Skeletal muscle tissue (tissue), 4 donors: Measurements from ENCODE around the gene LATS2. TPM values are rescaled to one million over a fixed set of nuclear protein-coding genes. Genes with fewer than 3 reads are reported as not detected.

Experiments
- H3K27ac ChIP-seq: one replicate; pipeline ENCODE4 v1.7.0; 2013; ENCODE audit warnings: mild to moderate bottlenecking, low read depth, low read length, inconsistent platforms
- H3K27me3 ChIP-seq, 3 donors: one replicate each; pipeline ENCODE4 v1.7.0; 2013; ENCODE audit warnings: low read length in 3 of 3; ENCODE audit not compliant: control insufficient read depth in 3 of 3, insufficient read depth in 3 of 3
- H3K36me3 ChIP-seq, 3 donors: one replicate each; pipeline ENCODE4 v1.7.0; 2013; ENCODE audit warnings: low read length in 3 of 3; ENCODE audit not compliant: control insufficient read depth in 3 of 3, insufficient read depth in 3 of 3
- H3K4me1 ChIP-seq, 3 donors: one replicate each; pipeline ENCODE4 v1.7.0; 2013; ENCODE audit warnings: low read length in 3 of 3, mild to moderate bottlenecking in 3 of 3; ENCODE audit not compliant: control insufficient read depth in 3 of 3, insufficient read depth in 3 of 3
- H3K4me3 ChIP-seq, 3 donors: one replicate each; pipeline ENCODE4 v1.7.0; 2013; ENCODE audit warnings: low read length in 3 of 3
- H3K9ac ChIP-seq, 3 donors: one replicate each; pipeline ENCODE4 v1.7.0; 2013; ENCODE audit warnings: low read length in 3 of 3, mild to moderate bottlenecking in 3 of 3, moderate library complexity in 2 of 3, low read depth in 1 of 3
- H3K9me3 ChIP-seq, 3 donors: one replicate each; pipeline ENCODE4 v1.7.0; 2013; ENCODE audit warnings: low read length in 3 of 3; ENCODE audit not compliant: control insufficient read depth in 3 of 3
- total RNA-seq: library from RNA; depleted of rRNA; stranded (reverse); fragments of >200 nt; gene quantifications from one replicate; pipeline ENCODE4 v1.2.3, GENCODE V29; 2014
- donor health status: Osteomylitis.

LATS2 gene
- total RNA-seq, 1 donor from 2014 or later: 8.9 TPM

- Histone ChIP-seq H3K9me3 (no peaks in the 10 kb centered on the region), H3K4me1 (peaks cover 44 to 53% (median 51%) of the 10 kb centered on the region in 3 donors), H3K9ac (no peak overlapping the region), H3K4me3 (no peak overlapping the region), H3K27ac (no peak overlapping the region), H3K36me3 (peaks cover 0 to 4% (median 2%) of the 10 kb centered on the region in 3 donors), H3K27me3 (no peaks in the 10 kb centered on the region)
Observed at GRCh38 chr13:21037656-21038055, 23.7 kb downstream of the LATS2 start.

DNA sequence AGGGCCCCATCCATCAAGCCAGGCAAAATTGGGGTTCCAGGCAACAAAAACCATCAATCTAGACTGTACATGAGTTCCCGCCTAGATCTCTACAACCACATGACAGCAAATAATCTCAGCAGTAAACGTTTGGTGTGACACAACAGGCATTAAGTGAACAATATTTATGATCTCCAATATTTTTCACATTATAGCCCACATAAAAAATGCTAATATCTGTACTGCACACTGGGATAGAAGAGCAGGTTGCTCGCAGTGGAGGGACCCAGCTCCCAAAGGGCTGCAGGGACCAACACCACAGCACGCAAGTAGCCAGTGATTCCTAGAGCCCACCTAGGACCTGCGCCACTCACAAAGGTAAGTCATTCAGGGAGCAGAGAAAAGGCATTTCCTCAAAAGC, 25.9 kb downstream of the LATS2 start:
- Histone ChIP-seq H3K27ac (no peak overlapping the region), H3K9ac (no peak overlapping the region), H3K27me3 (no peaks in the 10 kb centered on the region), H3K4me3 (no peak overlapping the region), H3K9me3 (no peaks in the 10 kb centered on the region), H3K36me3 (no peaks in the 10 kb centered on the region), H3K4me1 (peaks cover 43 to 51% (median 47%) of the 10 kb centered on the region in 3 donors)

GRCh38 chr13:21034603-21035191, 26.7 kb downstream of the LATS2 start:
- Histone ChIP-seq H3K9ac (peak overlapping the region in 1 of 3 donors; percentile 1), H3K9me3 (no peaks in the 10 kb centered on the region)

DNA sequence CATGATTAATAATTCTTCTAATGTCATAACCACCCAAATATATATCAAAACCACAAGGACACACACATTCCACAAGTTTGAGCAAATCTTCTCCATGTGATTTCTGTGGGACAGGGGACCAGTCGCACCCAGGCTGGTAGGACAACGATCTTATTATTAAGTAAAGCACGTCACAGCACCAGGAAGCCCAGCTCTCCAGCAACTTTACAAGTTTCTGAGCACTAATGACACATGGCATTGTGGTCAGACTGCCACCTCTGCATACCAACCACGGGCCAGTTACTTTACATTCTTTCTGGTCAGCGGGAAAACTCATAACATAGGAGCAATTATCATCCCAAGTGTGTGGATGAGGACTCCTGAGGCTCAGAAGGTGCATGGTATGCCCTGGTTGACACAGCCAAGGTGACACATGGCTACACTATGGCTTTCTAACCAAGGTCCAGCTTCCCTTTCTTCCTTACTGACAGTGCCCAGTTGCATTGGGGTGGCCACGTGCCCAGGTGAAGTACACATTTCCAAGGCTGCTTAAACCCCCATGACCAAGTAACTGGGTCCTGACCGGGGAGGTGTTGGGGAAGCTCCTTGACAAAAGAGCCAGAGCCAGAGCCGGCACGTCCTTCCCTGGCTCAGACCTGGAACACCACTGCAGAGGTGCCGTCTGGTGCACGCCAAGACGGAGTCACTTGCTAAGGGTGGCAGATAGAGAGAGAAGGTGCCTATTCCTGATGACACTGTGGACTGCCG, 27.4 kb downstream of the LATS2 start:
- peak overlapping the region in 2 of 3 donors; percentile 1 to 36 for H3K9ac ChIP-seq
- H3K4me1 ChIP-seq: peaks cover 38 to 43% (median 41%) of the 10 kb centered on the region in 3 donors
- H3K27me3 ChIP-seq: no peaks in the 10 kb centered on the region
- no peaks in the 10 kb centered on the region for H3K9me3 ChIP-seq
- peak overlapping the region; percentile 56 for H3K27ac ChIP-seq
- peak overlapping the region in 2 of 3 donors; percentile 2 to 41 for H3K4me3 ChIP-seq
- H3K36me3 ChIP-seq: no peaks in the 10 kb centered on the region

More at GRCh38 chr13:21034603-21035191, 26.7 kb downstream of the LATS2 start:
- Histone ChIP-seq H3K4me3 (peak overlapping the region in 2 of 3 donors; percentile 2 to 41), H3K27ac (peak overlapping the region; percentile 56), H3K27me3 (no peaks in the 10 kb centered on the region), H3K4me1 (peaks cover 41 to 48% (median 46%) of the 10 kb centered on the region in 3 donors), H3K36me3 (no peaks in the 10 kb centered on the region)

- H3K27me3 ChIP-seq: no peaks in the 10 kb centered on the region
- peaks cover 38 to 43% (median 40%) of the 10 kb centered on the region in 3 donors for H3K4me1 ChIP-seq
- no peaks in the 10 kb centered on the region for H3K36me3 ChIP-seq
- H3K9ac ChIP-seq: peak overlapping the region in 1 of 3 donors; percentile 36
- H3K9me3 ChIP-seq: no peaks in the 10 kb centered on the region
- H3K4me3 ChIP-seq: peak overlapping the region; percentile 4 to 45 (median 29)
- peak overlapping the region; percentile 56 for H3K27ac ChIP-seq
Observed at GRCh38 chr13:21033212-21033840, 28.1 kb downstream of the LATS2 start.

GRCh38 chr13:21032656-21033055, 28.7 kb downstream of the LATS2 start:
- no peaks in the 10 kb centered on the region for H3K9me3 ChIP-seq
- no peak overlapping the region for H3K4me3 ChIP-seq
- H3K27me3 ChIP-seq: no peaks in the 10 kb centered on the region
- peak overlapping the region; percentile 56 for H3K27ac ChIP-seq
- peaks cover 37 to 38% (median 38%) of the 10 kb centered on the region in 3 donors for H3K4me1 ChIP-seq
- no peaks in the 10 kb centered on the region for H3K36me3 ChIP-seq
- peak overlapping the region in 1 of 3 donors; percentile 11 for H3K9ac ChIP-seq

DNA sequence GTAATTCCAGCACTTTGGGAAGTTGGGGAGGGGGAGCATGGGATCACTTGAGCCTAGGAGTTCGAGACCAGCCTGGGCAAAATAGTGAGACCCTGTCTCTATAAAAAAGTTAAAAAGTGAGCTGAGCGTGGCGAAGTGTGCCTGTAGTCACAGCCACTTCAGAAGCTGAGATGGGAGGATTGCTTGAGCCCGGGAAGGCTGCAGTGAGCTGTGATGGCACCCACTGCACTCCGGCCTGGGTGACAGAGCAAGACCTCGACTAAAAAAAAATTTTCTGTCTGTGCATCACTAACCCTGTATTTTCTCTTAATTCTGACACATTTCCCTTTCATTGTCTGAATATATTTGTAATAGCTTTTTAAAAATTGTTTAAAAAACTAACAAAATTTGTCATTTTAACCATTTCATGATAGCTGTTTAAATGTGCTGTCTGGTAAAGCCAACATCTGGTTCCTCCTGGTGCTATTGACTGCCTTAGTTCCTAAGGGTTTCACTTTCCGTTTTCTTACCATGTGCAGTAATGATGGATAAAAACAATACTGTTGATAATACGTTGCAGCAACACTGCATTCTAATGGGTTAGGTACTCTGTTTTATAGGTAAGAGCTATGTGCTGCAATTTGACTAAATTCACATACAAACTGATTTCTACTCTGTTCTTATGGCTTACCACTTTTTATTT, 29.7 kb downstream of the LATS2 start:
- Histone ChIP-seq H3K27ac (no peak overlapping the region), H3K9me3 (no peaks in the 10 kb centered on the region), H3K4me3 (no peak overlapping the region), H3K27me3 (no peaks in the 10 kb centered on the region), H3K4me1 (peaks cover 34 to 38% (median 38%) of the 10 kb centered on the region in 3 donors), H3K9ac (no peak overlapping the region), H3K36me3 (no peaks in the 10 kb centered on the region)

DNA sequence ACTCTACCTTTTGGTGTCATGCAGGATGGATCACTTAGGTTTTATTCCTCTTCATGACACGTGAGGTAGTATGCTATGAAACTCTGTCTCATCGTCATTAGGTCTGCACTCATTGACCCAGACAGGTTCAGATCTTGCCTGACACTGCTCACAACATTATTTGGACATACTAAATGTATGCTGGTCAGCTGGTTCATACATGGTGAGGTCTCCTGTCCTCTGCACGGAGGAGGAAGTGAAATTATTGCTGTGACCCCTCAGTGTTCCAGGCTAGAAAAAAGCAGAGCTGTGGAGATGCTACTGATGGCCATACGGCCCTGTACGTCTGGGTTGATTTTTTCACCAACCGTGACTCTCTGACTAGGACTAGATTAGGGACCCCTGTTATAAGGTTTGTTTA, 35.8 kb downstream of the LATS2 start:
- H3K36me3 ChIP-seq: peaks cover 0 to 3% (median 0%) of the 10 kb centered on the region in 3 donors
- no peaks in the 10 kb centered on the region for H3K27me3 ChIP-seq
- H3K9ac ChIP-seq: no peak overlapping the region
- no peaks in the 10 kb centered on the region for H3K9me3 ChIP-seq
- H3K4me1 ChIP-seq: peaks cover 13 to 15% (median 13%) of the 10 kb centered on the region in 3 donors
- no peak overlapping the region for H3K27ac ChIP-seq
- no peak overlapping the region for H3K4me3 ChIP-seq

GRCh38 chr13:21022056-21022979, 39.1 kb downstream of the LATS2 start:
- H3K4me3 ChIP-seq: no peak overlapping the region
- H3K4me1 ChIP-seq: peaks cover 19 to 32% (median 26%) of the 10 kb centered on the region in 3 donors
- H3K9ac ChIP-seq: no peak overlapping the region
- H3K27ac ChIP-seq: no peak overlapping the region
- no peaks in the 10 kb centered on the region for H3K27me3 ChIP-seq
- H3K9me3 ChIP-seq: no peaks in the 10 kb centered on the region
- H3K36me3 ChIP-seq: peaks cover 0 to 3% (median 0%) of the 10 kb centered on the region in 3 donors
